Activated gamma-delta T cell treated with Interleukin-2 at 50 U/mL for 16 hours (primary cell): ENCODE data around the gene BRMS1.

Experiments used
- DNase-seq: peaks from one replicate; pipeline ENCODE4 v3.0.0-alpha.2; 2020

Gene BRMS1

DNA sequence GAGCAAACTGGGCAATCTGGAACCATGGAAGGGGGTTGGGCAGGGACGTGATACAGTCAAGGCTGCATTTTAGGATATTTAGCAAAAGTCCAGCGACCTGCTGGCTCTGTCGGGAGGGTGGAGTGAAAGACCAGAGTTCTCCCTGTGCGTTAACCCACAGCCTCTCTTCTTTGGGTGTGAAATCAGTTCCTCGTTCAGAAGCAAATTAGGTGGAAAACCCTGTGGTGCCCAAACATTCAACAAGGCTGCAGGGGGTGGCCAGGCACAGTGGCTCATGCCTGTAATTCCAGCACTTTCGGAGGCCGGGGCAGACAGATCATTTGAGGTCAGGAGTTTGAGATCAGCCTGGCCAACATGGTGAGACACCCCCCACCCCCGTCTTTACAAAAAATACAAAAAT, 47.3 kb downstream of the BRMS1 start:
- no peak for DNase-seq

DNA sequence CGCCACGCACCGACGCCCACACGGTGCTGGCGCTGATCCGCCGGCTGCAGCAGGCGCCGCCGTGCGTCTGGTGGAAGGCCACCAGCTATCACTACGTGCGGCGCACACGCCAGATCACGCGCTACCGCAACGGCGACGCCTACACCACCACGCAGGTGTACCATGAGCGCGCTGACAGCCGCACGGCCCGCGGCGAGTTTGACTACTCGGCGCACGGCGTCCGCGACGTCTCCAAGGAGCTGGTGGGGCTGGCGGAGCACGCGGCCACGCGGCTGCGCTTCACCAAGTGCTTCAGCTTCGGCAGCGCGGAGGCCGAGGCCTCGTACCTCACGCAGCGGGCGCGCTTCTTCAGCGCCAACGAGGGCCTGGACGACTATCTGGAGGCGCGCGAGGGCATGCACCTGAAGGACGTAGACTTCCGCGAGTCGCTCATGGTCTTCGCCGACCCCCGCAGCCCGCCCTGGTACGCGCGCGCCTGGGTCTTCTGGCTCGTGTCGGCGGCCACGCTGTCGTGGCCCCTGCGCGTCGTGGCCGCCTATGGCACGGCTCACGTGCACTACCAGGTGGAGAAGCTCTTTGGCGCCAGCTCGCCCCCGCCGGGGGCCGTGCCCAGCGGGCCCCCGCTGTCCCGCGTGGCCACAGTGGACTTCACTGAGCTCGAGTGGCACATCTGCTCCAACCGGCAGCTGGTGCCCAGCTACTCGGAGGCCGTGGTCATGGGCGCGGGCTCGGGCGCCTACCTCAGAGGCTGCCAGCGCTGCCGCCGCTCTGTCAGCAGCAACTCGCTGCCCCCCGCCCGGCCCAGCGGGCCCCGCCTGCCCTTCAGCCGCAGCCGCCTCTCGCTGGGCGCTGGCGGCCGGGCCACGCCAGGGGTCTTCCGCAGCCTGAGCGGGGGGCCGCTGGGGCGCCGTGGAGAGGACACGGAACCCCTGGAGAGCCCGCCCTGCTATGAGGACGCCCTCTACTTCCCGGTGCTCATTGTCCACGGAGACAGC, 50.0 kb downstream of the BRMS1 start:
- no peak for DNase-seq

DNA sequence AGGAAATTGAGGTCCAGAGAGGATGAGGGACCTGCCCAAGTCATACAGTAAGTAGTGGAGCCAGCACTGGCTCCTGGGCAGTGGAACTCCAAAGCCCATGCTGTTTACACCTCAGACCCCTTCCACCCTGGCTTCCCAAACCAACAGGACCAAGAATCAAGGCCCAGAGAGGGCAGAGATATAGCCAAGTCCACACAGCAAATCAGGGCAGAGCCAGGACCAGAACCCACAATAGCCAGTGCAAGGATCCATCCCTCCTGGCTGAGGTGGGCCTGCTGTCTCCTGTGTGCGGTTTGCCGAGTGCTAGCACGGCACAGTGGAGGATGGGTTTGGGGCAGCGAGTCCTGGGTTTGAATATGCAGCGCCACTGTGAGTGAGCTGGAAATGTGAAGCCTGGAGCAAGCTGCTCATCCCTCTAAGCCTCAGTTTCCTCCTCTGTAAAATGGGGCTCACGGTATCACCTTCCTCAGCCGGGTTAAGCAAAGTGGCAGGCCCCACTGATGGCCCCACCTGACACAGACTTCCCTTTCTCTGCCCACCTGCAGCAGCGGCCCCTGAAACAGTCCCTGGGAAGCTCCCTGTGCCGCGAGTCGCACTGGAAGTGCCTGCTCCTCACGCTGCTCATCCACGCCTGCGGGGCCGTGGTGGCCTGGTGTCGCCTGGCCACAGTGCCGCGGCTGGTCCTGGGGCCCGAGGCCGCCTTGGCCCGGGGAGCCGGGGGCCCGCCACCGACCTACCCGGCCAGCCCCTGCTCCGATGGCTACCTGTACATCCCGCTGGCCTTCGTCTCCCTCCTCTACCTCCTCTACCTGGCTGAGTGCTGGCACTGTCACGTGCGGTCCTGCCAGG, 50.9 kb downstream of the BRMS1 start:
- no peak for DNase-seq

DNA sequence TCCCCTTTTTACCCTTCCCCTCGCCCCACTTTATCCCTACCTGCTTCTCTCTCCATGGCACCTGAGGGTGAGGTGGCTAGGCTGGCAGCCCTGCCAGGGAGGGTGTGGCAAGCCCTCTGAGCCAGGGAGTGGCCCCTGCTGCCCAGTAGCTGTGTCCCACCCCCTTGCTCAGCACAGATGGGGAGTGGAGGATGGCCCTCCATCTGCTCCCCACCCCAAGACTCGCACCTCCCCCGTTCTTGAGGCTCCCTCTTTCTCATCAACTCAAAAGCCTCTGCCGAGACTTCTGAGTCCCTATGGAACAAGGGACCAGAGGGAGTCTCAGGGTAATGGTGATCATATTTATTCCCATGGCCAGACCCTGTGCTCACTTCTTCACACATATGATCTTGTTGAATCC, 51.6 kb downstream of the BRMS1 start:
- DNase-seq, result no peak

DNA sequence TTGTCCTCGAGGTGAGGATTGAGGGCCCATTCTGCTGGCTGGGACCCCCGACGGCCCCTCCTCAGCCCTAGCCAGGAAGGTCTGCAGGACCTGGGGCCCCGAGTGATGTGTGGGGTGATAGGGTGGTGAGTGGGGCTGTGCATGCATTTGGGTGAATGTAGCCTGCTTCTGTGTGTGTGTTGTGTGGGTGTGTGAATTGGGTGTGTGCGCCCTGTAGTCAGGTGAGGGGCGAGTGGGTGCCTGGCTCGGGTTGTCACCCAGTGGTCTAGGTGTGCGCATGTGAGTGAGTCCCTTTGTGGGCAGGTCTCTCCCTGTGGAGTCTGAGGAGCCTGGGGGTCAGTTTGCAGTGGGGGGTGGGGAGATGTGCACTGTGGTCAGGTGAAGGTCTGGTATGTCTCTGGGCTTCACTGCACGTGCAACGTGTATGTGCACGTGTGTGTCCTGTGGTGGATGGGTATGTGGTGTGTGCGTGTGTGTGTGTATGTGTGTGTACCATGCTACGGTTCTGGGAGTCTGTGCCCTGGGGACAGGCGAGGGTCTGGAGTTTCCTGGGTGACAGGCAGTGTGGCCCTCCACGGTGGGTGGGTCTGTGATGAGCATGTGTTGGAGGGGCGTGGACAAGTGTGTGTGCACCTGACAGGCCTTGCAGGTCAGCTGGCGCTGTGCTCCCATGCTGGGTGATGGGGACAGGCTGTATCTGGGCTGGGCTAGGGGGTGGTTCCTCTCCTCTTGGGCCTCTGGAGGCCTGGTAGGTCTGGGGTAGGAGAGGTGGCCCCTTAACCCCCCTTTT, 52.2 kb downstream of the BRMS1 start:
- no peak for DNase-seq

DNA sequence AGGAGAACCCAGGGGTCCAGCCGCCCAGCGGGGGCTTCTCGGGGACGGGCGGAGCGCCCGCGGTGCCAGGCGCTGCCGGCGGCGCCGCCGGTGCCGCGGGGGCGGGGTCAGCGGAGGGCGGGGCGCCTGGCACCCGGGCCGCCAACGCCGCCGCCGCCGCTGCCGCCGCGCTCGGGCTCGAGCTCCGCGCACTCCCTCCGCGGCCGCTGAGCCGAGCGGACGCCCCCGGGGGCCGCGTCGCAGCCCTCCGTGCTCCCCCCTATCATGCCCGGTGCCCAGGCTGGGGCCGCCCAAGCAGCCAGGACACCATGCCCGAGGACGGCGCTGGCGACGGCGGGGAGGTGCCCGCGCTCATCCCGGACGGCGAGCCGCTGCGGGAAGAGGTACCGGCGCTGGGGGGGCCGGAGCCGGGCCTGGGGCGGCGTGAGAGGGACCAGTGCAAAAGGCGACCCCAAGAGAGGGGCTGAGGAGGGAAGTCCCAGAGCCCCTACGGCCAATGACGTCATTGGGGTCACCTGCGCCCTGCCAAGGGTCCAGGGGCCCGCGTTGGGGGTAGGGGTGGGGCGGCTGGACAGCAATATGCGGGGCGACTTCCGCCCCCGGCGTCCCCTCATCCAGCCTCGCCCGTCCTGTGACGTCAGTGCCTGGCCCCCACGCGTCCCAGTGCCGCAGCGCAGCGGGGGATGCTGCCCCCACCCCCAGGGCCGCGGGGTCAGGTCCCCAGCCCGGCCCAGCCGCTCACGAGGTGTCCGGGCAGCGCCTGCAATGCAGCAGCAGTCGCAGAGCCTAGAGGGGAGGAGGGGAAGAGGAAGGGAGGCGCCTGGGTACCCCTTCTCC, 53.0 kb downstream of the BRMS1 start, which contains the start of gene TMEM151A:
Gene TMEM151A (plus strand): TSS at position 189 of the 837 bp plus-strand sequence. CDS start 120 bp downstream, at position 309.
- DNase-seq, result no peak

DNA sequence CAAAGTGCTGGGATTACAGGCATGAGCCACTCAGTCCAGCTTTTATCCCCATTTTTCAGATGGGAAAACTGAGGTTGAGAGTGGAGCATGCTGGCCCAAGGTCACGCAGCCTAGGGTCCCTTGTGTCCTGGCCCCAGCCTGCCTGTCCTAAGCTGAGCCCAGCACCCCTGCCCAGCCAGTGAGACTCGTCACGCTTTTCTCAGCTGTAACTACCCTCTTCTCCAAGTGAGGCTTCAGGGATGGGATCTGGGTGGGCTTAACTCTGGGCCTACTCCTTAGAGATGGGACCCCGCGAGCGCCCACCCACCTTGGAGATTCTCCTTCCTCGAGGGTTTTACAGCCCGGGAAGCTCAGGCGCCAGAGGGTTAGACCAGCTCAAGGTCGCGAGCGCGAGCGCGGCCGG, 53.6 kb downstream of the BRMS1 start:
- no peak for DNase-seq

DNA sequence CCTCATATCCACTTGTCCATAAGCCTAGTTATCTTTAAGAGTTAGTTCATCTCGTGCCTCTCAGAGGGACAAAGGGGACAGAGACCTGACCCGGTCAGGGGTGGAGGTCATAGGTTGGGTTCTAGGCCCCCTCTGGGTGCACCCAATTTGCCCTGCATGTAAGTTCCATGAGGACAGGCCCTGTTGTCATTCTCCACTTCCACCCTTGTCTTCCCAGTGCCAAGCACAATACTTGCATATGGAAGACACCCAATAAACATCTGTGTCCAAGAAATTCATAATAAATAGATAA, 54.6 kb downstream of the BRMS1 start:
- no peak for DNase-seq

DNA sequence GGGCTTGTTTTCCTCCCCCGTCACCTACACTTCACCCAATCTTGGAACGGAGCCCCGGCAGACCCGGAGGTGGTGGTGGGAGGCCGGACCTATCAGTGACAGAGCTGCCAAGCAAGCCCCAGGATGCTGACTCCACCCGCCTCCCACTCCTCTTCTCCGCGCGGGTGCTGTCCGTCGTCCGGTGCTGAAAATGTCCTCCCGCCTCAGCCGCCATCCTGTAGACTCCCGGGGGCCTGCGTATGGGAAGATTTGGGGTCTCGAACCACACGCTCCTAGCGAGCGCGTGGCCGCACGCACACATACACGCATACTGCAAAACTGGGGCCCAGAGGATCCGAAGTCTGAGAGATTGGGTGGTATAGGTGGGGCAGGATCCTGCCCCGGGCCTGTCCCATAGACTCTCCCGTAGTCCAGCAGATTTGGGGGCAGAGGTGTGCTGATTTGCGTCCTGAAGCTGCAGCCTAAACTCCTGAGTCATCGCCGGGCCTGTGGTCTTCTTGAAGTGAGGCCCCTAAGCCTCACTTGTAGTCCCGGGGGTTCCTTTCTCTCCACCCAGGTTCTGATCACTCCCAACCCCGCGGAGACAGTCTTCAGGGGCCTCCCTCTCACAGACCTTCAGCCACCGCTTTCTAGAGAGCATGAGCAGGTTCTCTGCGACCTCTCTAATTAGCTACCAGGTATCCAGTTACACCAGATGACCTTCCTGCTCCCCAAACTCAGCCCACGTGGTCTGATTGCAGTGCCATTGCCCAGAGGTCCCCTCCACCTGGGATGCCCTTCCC, 55.2 kb downstream of the BRMS1 start:
- peak; percentile 68 for DNase-seq

DNA sequence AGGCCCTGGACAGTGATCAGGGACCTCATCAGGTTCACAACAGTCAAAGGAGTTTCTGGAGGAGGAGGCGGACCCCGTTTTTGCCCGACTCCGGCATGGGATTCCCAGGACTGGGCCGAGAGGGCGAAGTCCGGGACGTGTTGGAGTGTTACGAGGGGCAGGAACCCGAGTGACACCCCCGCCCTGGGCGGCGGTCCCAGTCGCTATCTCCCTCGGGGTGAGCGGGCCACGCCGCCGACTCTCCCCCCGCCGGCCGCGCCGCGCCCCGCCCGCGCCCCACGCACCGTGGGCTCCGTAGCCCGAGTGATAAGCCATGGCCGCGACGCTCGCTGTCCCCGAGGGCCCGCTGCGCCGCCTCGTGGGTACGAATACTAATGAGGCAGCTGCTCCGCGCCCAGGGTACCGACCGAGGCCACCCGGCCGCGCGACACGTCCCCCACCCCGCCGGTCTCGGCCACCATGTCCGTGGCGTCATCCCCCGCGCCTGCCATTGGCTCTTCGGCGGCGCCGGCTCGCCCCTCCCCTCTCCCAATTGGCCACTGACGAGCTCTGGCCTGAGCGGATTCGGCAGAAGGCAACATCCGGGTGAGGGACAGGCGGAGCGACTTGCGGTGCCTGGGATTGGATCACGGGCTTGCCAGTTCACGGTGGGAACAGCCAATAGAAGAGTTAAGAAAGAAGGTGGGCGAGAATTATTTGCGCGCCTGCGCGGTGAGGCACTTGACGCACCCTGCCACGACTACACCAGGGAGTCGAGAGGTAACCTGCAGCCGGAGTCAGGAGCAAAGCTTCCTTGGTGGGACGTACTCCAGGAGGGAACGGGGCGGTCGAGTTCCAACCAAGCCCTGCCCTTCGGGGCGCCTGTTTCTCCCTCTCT, 56.0 kb downstream of the BRMS1 start, which contains the start of gene YIF1A:
Gene YIF1A (minus strand): TSS at position 473 of the 877 bp plus-strand sequence. CDS start 158 bp downstream, at position 315.
- peak; percentile 98 for DNase-seq

DNA sequence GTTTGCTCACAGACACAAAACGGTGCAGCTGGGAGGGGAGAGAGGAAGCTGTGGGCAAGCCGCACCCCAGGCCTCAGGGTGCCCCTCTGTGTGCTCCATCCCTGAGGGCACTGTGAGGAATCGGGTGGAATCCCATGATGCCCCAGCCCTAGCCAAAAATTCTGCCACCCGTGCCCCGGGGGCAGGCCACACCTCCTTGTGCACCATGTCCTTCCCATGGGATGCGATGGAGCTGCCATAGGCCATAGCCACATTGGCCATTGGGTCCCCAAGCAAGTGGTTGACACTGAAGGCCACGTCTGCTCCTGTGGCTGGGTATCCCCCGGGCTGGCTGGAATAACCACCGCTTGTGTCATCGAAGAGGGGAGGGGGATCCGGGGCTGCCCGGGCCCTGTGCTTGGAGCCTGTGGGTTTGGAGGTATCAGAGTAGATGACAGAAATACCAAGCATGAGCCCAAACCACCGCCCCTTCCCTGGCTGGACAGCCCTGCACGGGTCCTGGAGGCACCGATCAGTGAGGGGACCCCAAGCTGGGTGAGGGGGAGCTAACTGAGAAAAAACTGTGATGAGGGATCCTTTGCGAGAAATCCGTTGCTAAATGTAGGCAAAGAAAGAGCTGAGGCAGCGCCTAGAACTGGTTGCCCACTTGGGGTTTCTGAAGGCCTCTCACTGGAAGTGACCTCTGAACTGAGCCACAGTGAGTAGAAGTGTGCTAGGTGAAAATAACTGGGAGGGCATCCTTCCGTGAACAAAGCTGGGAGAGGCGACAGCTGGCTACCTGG, 56.8 kb downstream of the BRMS1 start:
- DNase-seq, result no peak
